ENCODE results near the gene TENM3. TPM values are rescaled to one million over a fixed set of nuclear protein-coding genes. Genes with fewer than 3 reads are reported as not detected.

Gene TENM3
- total RNA-seq, 1 donor from 2014 or later, result 11.0 TPM

- TF ChIP-seq, protein P1, sequence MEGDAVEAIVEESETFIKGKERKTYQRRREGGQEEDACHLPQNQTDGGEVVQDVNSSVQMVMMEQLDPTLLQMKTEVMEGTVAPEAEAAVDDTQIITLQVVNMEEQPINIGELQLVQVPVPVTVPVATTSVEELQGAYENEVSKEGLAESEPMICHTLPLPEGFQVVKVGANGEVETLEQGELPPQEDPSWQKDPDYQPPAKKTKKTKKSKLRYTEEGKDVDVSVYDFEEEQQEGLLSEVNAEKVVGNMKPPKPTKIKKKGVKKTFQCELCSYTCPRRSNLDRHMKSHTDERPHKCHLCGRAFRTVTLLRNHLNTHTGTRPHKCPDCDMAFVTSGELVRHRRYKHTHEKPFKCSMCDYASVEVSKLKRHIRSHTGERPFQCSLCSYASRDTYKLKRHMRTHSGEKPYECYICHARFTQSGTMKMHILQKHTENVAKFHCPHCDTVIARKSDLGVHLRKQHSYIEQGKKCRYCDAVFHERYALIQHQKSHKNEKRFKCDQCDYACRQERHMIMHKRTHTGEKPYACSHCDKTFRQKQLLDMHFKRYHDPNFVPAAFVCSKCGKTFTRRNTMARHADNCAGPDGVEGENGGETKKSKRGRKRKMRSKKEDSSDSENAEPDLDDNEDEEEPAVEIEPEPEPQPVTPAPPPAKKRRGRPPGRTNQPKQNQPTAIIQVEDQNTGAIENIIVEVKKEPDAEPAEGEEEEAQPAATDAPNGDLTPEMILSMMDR (IDR thresholded peaks at IDR 0.05), result no peak
- TF ChIP-seq POLR2A (IDR thresholded peaks at IDR 0.05), result no peak
- H3K27ac ChIP-seq, result no peak overlapping the region
- no peaks in the 10 kb centered on the region for H3K36me3 ChIP-seq
- intact Hi-C loops (cut with DNase I), result no loop called here
- H3K4me3 ChIP-seq, result no peak overlapping the region
- H3K4me1 ChIP-seq, result no peaks in the 10 kb centered on the region
- DNase-seq (ENCODE audit: extremely low spot score in 2 of 2), result no peak
- H3K9me3 ChIP-seq, result no peaks in the 10 kb centered on the region
- no peaks in the 10 kb centered on the region for H3K27me3 ChIP-seq
Measured at GRCh38 chr4:182593402-182593801, 350.2 kb downstream of the TENM3 start.

GRCh38 chr4:182593864-182594263 lies 350.7 kb downstream of the TENM3 start:
- no peaks in the 10 kb centered on the region for H3K9me3 ChIP-seq
- no peak for TF ChIP-seq POLR2AphosphoS5 (IDR thresholded peaks at IDR 0.05; ENCODE audit: insufficient read depth in 1 of 2, low read depth in 1 of 2)
- TF ChIP-seq, protein P1 (IDR thresholded peaks at IDR 0.05), result no peak
- TF ChIP-seq POLR2A (IDR thresholded peaks at IDR 0.05), result no peak
- no peaks in the 10 kb centered on the region for H3K36me3 ChIP-seq
- H3K27me3 ChIP-seq, result no peaks in the 10 kb centered on the region
- DNase-seq (ENCODE audit: extremely low spot score in 2 of 2), result no peak
- no peak overlapping the region for H3K4me3 ChIP-seq
- H3K4me1 ChIP-seq, result no peaks in the 10 kb centered on the region
- no peak overlapping the region for H3K27ac ChIP-seq
- intact Hi-C loops (cut with DNase I), result no loop called here

GRCh38 chr4:182600093-182600492 lies 356.9 kb downstream of the TENM3 start:
- Histone ChIP-seq H3K36me3 (no peaks in the 10 kb centered on the region), H3K9me3 (no peaks in the 10 kb centered on the region), H3K27me3 (no peaks in the 10 kb centered on the region), H3K4me1 (no peaks in the 10 kb centered on the region), H3K27ac (no peak overlapping the region), H3K4me3 (no peak overlapping the region)
- DNase-seq (ENCODE audit: extremely low spot score in 2 of 2), result no peak
- intact Hi-C loops (cut with DNase I), result no loop called here
- TF ChIP-seq, protein P1 (IDR thresholded peaks at IDR 0.05), result no peak
- TF ChIP-seq POLR2A (IDR thresholded peaks at IDR 0.05) (no peak), POLR2AphosphoS5 (IDR thresholded peaks at IDR 0.05; ENCODE audit: insufficient read depth in 1 of 2, low read depth in 1 of 2) (no peak)

- Histone ChIP-seq H3K4me1 (no peaks in the 10 kb centered on the region), H3K4me3 (no peak overlapping the region), H3K36me3 (no peaks in the 10 kb centered on the region), H3K27ac (no peak overlapping the region), H3K27me3 (no peaks in the 10 kb centered on the region), H3K9me3 (no peaks in the 10 kb centered on the region)
- TF ChIP-seq, protein P1 (IDR thresholded peaks at IDR 0.05), result no peak
- no peak for TF ChIP-seq POLR2A (IDR thresholded peaks at IDR 0.05)
- no peak for TF ChIP-seq POLR2AphosphoS5 (IDR thresholded peaks at IDR 0.05; ENCODE audit: insufficient read depth in 1 of 2, low read depth in 1 of 2)
- intact Hi-C loops (cut with DNase I), result no loop called here
- DNase-seq (ENCODE audit: extremely low spot score in 2 of 2), result no peak
Measured at GRCh38 chr4:182600856-182601255, 357.7 kb downstream of the TENM3 start.

GRCh38 chr4:182604161-182604622 lies 361.0 kb downstream of the TENM3 start:
- no peaks in the 10 kb centered on the region for H3K4me1 ChIP-seq
- H3K9me3 ChIP-seq, result no peaks in the 10 kb centered on the region
- intact Hi-C loops (cut with DNase I), result no loop called here
- no peak overlapping the region for H3K4me3 ChIP-seq
- H3K36me3 ChIP-seq, result no peaks in the 10 kb centered on the region
- H3K27me3 ChIP-seq, result no peaks in the 10 kb centered on the region
- DNase-seq (ENCODE audit: extremely low spot score in 2 of 2), result no peak
- H3K27ac ChIP-seq, result no peak overlapping the region
- TF ChIP-seq POLR2A (IDR thresholded peaks at IDR 0.05) (no peak), POLR2AphosphoS5 (IDR thresholded peaks at IDR 0.05; ENCODE audit: insufficient read depth in 1 of 2, low read depth in 1 of 2) (no peak)
- TF ChIP-seq, protein P1 (IDR thresholded peaks at IDR 0.05), result no peak

Data from vagina (tissue), 2 donors.